ENCODE results near the gene CLIP4. TPM values are rescaled to one million over a fixed set of nuclear protein-coding genes. Genes with fewer than 3 reads are reported as not detected.

The CLIP4 gene
- total and polyA plus RNA-seq, 11 donors: 9.6 to 57.4 (median 42.6) TPM

DNA sequence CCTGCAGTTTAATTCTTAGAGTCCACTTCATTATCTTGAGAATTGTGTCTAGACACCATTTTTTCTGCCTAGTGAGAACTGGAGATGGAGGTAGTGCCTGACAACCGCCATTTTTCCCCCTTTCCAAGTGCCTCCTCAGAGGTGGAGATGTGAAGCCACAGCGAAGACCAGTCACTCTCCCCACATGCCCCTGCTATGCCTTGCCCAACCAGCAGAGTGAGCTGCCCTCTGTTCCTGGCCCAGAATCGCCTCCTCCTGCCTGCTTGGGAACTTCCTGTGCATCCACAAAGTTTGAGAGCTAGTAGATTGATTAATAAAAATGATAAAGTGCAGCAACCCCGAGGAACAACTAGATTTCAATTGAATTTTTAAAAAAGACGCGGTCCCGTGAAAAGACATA, 123.3 kb downstream of the CLIP4 start:
- peaks cover 0 to 49% (median 5%) of the 10 kb centered on the region in 9 donors for H3K27me3 ChIP-seq
- 61 to 69% (median 65%) methylated on average over 7 of the region's 7 CpGs for WGBS, 4 donors
- no peak for TF ChIP-seq POLR2A (IDR thresholded peaks at IDR 0.05)
- TF ChIP-seq, protein P1, sequence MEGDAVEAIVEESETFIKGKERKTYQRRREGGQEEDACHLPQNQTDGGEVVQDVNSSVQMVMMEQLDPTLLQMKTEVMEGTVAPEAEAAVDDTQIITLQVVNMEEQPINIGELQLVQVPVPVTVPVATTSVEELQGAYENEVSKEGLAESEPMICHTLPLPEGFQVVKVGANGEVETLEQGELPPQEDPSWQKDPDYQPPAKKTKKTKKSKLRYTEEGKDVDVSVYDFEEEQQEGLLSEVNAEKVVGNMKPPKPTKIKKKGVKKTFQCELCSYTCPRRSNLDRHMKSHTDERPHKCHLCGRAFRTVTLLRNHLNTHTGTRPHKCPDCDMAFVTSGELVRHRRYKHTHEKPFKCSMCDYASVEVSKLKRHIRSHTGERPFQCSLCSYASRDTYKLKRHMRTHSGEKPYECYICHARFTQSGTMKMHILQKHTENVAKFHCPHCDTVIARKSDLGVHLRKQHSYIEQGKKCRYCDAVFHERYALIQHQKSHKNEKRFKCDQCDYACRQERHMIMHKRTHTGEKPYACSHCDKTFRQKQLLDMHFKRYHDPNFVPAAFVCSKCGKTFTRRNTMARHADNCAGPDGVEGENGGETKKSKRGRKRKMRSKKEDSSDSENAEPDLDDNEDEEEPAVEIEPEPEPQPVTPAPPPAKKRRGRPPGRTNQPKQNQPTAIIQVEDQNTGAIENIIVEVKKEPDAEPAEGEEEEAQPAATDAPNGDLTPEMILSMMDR (IDR thresholded peaks at IDR 0.05): peak; percentile 18 to 59 (median 34)
- H3K4me3 ChIP-seq: no peak overlapping the region
- intact Hi-C loops (cut with DNase I): loop anchor here in 3 of 10 donors (2.0 to 10.0 kb wide), 4 partner anchors 602 to 834 kb away; no protein-coding TSS in a partner anchor
- H3K4me1 ChIP-seq: no peaks in the 10 kb centered on the region
- peak in 1 of 4 donors; percentile 62 for ATAC-seq
- no peaks in the 10 kb centered on the region for H3K36me3 ChIP-seq
- no peaks in the 10 kb centered on the region for H3K9me3 ChIP-seq
- DNase-seq: no peak
- no peak overlapping the region for H3K27ac ChIP-seq

Other genes starting within 250 kb of the CLIP4 start
- 10 to 100 TPM; 12.9 to 24.3 (median 15.9) TPM for gene TRMT61B, start 245.1 kb upstream of the CLIP4 start, total RNA-seq
- gene TRMT61B, start 245.1 kb upstream of the CLIP4 start, polyA plus RNA-seq: 10 to 100 TPM; 22.4 to 54.7 TPM
- gene WDR43, start 220.7 kb upstream of the CLIP4 start, total RNA-seq: 10 to 100 TPM; 14.4 to 35.9 (median 23.9) TPM
- gene WDR43, start 220.7 kb upstream of the CLIP4 start, polyA plus RNA-seq: 10 to 100 TPM in 1 of 2 donors, 1 to 10 TPM in 1; 4.5 to 20.6 TPM
- gene TOGARAM2, start 134.1 kb upstream of the CLIP4 start, total RNA-seq: 10 to 100 TPM in 3 of 9 donors, 1 to 10 TPM in 5, under 1 TPM in 1; 0.24 to 23.5 (median 6.2) TPM
- 10 to 100 TPM in 1 of 2 donors, 1 to 10 TPM in 1; 5.5 to 23.9 TPM for gene TOGARAM2, start 134.1 kb upstream of the CLIP4 start, polyA plus RNA-seq
- 1 to 10 TPM in 4 of 9 donors, under 1 TPM in 5; 0.61 to 2.4 (median 0.87) TPM for gene PCARE, start 40.9 kb upstream of the CLIP4 start, total RNA-seq
- gene PCARE, start 40.9 kb upstream of the CLIP4 start, polyA plus RNA-seq: 1 to 10 TPM in 1 of 2 donors, under 1 TPM in 1; 0.10 to 1.6 TPM

All from heart left ventricle (tissue), 16 donors.